ENCODE measurements around the gene MED29.
A peak's percentile ranks its signal among the peaks of the same experiment; 100 is the strongest.

Gene MED29

GRCh38 chr19:39399668-39400050 is 8.5 kb downstream of the MED29 start:
- DNase-seq = no peak

- no peak for DNase-seq
Measured at GRCh38 chr19:39400061-39400460, 8.9 kb downstream of the MED29 start.

GRCh38 chr19:39401070-39401548 is 9.9 kb downstream of the MED29 start:
- no peak for DNase-seq

GRCh38 chr19:39401549-39402345 is 10.6 kb downstream of the MED29 start:
- peak; percentile 66 to 71 for DNase-seq

GRCh38 chr19:39402346-39403300 is 11.4 kb downstream of the MED29 start:
- peak; percentile 79 to 84 for DNase-seq

- peak; percentile 91 to 94 for DNase-seq
Measured at GRCh38 chr19:39403331-39404312, 12.4 kb downstream of the MED29 start.

- DNase-seq = no peak
Measured at GRCh38 chr19:39405261-39405957, 14.2 kb downstream of the MED29 start.

- peak; percentile 71 to 77 for DNase-seq
Measured at GRCh38 chr19:39405958-39406655, 14.9 kb downstream of the MED29 start.

GRCh38 chr19:39406656-39407409 is 15.7 kb downstream of the MED29 start, which contains the start of gene ZFP36:
Gene ZFP36, plus strand, starts transcription at chr19:39406847. Its CDS starts 58 bp downstream, at chr19:39406905.
- DNase-seq = peak; percentile 84 to 90

GRCh38 chr19:39407410-39407659 is 16.2 kb downstream of the MED29 start:
- DNase-seq = no peak

GRCh38 chr19:39407660-39408391 is 16.6 kb downstream of the MED29 start:
- no peak for DNase-seq

GRCh38 chr19:39408392-39409207 is 17.4 kb downstream of the MED29 start:
- no peak for DNase-seq

GRCh38 chr19:39409208-39410016 is 18.2 kb downstream of the MED29 start:
- DNase-seq = peak; percentile 64 to 75

GRCh38 chr19:39410017-39410830 is 19.0 kb downstream of the MED29 start:
- DNase-seq = peak in 1 of 2 donors; percentile 65

- DNase-seq = no peak
Measured at GRCh38 chr19:39410831-39411080, 19.6 kb downstream of the MED29 start.

GRCh38 chr19:39411081-39411831 is 20.1 kb downstream of the MED29 start:
- no peak for DNase-seq

- DNase-seq = peak; percentile 87 to 91
Measured at GRCh38 chr19:39411832-39412099, 20.6 kb downstream of the MED29 start.

All from stimulated activated CD4-positive, alpha-beta T cell treated with anti-CD3 and anti-CD28 coated beads, Interleukin-2, amount 100 ng/mL, for 48 hours (primary cell).